Measurements from ENCODE around the gene DEDD2.
"Not testable (repeated sequence)": the region's sequence is repeated elsewhere in the genome, so short reads cannot be mapped to it uniquely, and the experiment has no call there.

The DEDD2 gene

GRCh38 chr19:42217520-42218437, at the start of gene DEDD2:
DEDD2 (minus strand) TSS chr19:42217677; CDS start chr19:42217007, 670 bp downstream.
- peak; percentile 85 for DNase-seq (ENCODE audit: low read depth, low spot score)

DNA sequence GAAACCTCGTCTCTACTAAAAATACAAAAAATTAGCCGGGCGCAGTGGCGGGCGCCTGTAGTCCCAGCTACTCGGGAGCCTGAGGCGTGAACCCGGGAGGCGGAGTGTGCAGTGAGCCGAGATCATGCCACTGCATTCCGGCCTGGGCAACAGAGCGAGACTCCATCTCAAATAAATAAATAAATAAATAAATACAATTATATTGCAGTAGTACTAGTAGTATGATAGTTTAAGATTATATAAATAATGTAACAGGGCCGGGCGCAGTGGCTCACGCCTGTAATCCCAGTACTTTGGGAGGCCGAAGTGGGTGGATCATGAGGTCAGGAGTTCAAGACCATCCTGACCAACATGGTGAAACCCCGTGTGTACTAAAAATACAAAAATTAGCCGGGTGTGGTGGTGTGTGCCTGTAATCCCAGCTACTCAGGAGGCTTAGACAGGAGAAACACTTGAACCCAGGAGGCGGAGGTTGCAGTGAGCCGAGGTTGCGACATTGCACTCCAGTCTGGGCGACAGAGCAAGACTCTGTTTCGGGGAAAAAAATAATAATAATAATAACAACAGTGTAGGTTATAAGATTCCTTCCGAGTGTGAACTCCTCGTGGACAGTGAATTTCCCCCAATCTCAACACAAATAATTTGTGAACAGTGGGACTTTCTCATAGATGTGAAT, 49.6 kb upstream of the DEDD2 start:
- DNase-seq (ENCODE audit: low read depth, low spot score) = not testable (repeated sequence)

GRCh38 chr19:42266105-42266504, 48.6 kb upstream of the DEDD2 start:
- not testable (repeated sequence) for DNase-seq (ENCODE audit: low read depth, low spot score)

DNA sequence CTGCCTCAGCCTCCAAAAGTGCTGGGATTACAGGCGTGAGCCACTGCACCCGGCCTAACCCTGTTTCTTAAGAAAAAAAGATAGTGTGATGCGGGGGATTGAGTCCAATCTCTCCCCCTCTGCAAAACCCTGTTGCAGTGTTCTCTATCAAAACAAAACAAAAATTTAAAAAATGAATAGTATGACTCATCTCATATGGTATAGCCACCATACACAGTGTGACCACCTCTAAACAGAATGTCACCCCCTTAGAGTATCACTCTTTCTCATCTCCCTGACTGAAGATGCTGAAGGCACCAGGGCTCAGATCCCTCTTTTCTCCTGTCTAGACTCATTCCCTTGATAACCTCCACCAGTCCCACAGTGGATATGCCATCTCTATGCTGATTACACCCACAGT, 44.3 kb upstream of the DEDD2 start:
- no peak for DNase-seq (ENCODE audit: low read depth, low spot score)

DNA sequence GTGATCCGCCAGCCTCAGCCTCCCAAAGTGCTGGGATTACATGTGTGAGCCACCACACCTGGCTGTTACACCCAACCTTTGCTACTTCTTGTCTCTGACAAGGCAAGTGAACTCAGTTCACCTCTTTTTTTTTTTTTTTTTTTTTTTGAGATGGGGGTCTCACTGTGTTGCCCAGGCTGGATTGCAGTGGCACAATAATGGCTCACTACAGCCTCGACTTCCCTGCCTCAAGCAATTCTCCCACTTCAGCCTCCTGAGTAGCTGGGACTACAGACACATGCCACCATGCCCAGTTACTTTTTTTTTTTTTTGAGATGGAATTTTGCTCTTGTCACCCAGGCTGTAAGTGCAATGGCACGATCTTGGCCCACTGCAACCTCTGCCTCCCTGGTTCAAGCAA, 40.4 kb upstream of the DEDD2 start:
- DNase-seq (ENCODE audit: low read depth, low spot score) = not testable (repeated sequence)

GRCh38 chr19:42255766-42256745, 38.6 kb upstream of the DEDD2 start:
- no peak for DNase-seq (ENCODE audit: low read depth, low spot score)

- peak; percentile 70 for DNase-seq (ENCODE audit: low read depth, low spot score)
Observed at GRCh38 chr19:42254850-42255765, 37.6 kb upstream of the DEDD2 start, which contains the start of gene ERF. ERF (minus strand) TSS chr19:42255128; CDS start chr19:42254999, 129 bp downstream.

DNA sequence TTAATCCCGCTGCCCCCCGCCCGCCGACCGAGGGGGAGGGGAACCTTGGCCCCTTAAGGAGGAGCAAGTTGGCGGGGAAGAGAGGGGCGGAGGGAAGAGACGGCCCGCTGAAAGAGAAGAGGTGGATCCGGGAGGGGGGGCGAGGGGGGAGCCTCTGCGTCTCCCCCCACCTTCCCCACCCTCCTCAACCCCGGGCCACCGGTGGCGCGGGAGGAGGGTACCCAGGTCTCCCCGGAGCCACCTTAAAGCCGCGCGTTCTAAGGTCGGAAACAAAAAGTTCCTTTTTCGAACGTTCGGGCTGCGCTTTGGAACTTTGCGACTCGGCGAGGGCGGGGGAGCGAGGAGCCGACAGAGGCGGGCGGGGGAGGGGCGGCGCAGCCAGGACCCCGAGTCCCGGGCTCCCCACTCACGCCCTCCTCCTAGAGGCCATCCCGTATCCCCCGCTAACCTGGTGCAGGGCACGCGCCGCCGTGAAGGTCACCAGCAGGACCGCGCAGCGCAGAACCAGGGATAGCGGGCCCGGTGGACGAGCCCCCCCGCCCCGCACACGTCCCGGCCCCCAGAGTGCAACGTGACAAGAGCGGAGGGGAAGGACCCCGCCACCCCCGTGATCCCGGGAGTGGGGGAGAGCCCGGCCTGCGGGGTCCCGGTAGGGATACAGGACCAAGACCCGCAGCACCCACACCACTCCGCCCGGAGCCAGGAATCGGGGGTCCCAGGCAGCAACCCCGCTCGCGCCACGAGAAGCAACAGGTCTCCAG, 36.8 kb upstream of the DEDD2 start:
- DNase-seq (ENCODE audit: low read depth, low spot score) = no peak

GRCh38 chr19:42253245-42254088, 36.0 kb upstream of the DEDD2 start:
- no peak for DNase-seq (ENCODE audit: low read depth, low spot score)

GRCh38 chr19:42252365-42253244, 35.1 kb upstream of the DEDD2 start:
- DNase-seq (ENCODE audit: low read depth, low spot score) = no peak

DNA sequence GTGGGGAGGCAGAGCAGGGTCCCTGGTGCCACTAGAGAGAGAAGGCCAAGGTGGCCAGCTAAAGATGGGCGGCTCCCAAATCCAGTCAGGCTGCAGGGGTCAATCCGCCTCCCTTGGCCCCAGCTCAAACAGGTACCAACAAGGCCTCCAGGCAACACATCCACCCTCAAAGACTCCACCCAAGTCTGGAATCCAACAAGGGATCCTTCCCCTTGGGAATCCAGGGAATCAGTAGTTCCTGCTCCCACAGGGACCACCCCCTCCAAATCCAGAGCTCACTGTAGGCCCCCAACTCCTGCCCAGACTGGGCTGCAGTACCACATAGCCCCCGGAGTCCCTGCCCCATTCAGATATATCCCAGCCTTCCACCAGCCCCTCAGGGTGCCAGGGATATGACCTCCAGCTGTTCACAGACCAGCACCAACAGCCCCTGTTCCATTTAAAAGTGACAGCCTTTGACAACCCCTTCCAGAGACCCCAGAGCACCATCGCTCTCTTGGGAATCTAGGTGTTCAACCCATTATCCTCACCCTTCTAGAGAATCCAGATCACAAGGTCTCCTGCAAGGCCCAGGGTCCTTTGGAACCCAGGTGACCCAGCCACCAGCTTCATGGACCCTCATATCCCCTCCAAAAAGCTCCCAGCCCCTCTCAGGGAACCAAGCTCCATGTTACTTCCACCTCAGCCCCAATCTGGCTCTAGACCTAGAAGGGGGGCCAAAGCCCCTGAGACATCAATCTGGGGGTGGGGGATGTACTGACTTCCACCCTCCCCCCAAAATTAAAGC, 34.3 kb upstream of the DEDD2 start:
- DNase-seq (ENCODE audit: low read depth, low spot score) = no peak

- DNase-seq (ENCODE audit: low read depth, low spot score) = no peak
Observed at GRCh38 chr19:42250666-42251531, 33.4 kb upstream of the DEDD2 start.

DNA sequence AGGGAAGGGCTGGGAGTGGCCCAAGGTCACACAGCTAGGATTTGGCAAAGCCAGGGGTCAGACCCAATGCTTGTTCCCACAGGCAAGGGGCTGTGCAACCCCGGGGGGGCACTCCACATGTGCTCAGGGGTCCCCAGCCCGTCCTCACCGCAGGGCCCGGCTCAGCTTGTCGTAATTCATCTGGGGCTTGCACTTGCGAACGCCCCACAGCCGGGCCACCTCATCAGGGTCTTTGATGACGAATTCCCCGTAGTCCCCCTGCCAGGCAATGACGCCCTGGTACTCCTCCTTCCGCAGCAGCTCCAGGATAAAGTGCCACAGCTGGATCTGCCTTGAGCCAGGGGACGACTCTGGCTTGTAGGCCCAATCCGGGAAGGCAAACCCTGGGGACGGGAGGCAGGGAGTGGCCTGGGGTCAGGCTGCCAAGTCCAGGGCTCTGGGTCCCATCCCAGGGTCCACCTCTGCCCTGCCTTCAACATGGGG, 32.7 kb upstream of the DEDD2 start:
- DNase-seq (ENCODE audit: low read depth, low spot score) = no peak

- DNase-seq (ENCODE audit: low read depth, low spot score) = no peak
Observed at GRCh38 chr19:42249769-42250168, 32.3 kb upstream of the DEDD2 start.

GRCh38 chr19:42249149-42249750, 31.8 kb upstream of the DEDD2 start:
- DNase-seq (ENCODE audit: low read depth, low spot score) = no peak
